HG03060 (cell line): Measurements from ENCODE around the gene SH2B3.

Experiments
- ATAC-seq: cut with Tn5 transposase; IDR thresholded peaks from one replicate; pipeline ENCODE4 v1.9.1; 2021; ENCODE audit warnings: low read depth, moderate number of reproducible peaks; ENCODE audit not compliant: unreplicated experiment

The SH2B3 gene

DNA sequence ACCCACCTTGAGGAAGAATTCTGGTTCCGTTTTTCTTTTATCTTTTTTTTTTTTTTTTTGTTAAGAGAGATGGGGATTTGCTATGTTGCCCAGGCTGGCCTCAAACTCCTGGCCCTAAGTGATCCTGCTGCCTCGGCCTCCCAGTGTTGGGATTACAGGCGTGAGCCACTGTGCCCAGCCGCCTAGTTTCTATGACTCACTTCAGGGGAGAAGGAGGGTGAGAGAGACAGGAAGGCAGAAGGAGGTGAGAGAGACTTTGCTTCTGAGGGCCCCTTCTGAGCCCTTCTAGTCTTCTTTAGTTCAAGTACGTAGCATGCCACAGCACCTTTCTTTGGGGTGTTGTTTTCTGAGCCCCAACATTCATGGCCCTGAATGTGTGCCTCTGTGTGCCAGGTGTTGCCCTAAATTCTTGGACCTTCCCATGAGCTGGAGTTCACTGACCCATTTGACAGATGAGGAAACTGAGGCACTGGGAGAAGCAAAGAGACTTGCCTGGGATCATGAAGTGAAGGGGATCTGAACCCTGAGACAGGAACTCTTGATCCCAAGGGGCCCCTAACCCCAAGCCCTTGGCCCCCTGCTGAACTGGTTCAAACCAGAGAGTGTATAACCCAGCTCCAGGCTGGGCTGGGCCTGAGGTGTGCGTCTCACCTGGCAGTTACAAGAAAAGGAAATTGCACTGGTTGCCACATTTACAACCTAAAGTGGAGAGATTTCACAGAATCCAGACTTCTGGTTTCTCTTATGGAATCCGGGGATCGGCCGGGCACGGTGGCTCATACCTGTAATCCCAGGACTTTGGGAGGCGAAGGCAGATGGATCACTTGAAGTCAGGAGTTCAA is 20.8 kb downstream of the SH2B3 start:
- ATAC-seq = no peak

DNA sequence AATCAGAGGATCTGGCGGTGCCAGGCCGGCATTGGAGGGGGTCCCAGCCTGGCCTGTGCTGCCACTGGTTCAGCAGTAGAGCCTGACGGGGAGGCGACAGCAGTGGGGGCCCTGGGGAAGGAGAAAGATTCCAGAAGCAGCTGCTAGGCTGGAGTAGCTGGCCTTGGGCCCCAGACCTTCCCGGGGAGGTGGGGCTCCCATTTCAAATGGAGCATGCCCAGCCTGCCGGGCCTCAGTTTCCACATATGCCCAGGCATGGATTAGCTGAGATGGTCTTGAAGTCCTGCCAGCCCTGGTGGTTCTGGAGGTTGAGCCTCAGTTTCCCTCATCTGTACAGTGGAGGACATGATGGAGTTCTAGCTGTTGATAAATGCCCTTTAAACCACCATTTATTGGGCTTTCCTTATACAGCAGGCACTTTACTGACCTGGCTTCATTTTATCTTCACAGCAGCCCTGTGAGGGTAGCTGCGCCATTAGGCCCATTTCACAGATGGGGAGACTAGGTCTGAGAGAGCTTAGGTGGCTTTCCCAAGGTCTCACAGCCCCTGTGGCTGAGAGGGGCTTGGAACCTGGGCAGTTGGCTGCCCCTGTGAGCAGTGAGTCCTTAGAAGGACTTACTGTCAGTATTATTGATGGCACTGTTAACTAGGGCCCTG is 21.8 kb downstream of the SH2B3 start:
- ATAC-seq = no peak

DNA sequence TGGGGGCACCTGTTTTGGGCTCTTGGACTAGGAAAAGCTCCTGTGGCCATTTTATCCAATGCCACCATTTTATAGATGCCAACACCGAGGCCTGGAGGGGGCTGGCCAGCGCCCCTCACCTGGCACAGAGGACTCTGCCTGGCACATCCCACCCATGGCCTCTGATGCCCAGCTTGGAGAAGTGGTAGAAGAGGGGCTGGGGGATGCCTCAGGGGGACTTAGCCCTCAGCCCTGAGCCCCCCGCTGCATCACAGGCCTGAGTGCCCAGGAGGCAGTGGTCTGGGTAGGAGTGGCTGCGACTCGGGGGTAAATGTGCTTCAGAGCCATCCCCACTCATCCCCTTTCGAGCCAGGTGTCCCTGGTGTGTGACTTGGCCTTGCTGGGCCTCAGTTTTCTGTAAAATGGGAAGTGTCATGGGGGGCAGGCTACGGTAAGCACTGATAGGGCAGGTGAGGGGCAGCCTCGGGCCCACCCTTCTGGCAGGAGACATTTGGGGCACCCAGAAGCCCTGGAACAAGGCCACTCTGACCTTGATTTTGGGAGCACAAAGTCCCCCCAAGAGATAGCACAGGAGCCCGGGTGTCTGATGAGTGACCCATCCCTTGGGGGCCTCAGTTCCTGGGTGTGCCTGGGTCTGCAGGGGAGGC is 22.5 kb downstream of the SH2B3 start:
- no peak for ATAC-seq

DNA sequence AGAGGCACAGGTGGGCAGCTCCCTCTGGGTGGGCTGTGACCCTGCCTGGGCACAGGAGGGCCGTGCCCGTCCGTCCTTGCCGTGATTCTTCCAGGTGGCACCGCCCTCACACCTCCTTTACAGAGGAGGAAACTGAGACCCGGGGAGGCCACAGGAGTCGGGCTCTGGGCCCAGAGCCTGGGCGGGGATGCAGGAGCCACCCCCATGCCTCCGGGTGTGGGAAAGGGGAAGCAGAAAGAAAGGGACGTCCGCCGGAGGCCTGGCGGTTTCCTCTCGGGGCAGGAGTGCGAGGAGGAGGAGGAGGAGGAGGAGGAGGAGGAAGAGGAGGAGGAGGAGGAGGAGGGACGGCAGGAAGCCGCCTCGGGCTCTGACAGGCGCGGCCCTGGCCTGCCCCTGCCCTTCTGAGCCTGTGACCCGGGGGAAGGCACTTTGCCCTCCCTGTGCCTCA is 23.0 kb downstream of the SH2B3 start:
- no peak for ATAC-seq

DNA sequence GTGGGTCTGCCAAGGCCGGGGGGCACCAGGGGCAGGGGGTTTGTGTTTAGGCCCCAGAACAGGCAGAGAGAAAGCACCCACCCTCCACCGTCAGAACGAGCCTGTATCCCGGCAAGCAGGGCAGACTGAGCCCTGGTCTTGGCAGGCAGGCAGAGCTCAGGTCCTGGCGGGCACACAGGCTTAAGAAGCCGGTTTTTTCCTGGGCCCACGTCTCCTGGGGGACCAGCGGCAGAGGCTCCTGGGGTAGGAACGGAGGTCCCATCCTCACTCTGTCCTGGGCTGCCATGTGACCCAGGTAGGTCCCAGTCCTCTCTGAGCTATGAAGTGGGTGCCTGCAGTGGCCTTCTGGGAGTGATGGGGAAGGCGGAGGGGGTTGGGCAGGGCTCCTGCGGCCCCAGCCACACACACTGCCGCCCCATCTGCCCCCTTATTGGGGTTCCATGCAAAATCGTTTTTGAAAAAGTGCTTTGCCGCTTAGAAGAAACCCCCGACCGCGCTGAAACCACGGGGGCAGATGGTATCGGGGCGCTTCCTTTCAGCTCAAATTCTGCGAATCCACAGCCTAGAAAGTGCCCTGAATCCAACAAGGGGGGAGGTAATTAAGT is 24.2 kb downstream of the SH2B3 start:
- no peak for ATAC-seq

DNA sequence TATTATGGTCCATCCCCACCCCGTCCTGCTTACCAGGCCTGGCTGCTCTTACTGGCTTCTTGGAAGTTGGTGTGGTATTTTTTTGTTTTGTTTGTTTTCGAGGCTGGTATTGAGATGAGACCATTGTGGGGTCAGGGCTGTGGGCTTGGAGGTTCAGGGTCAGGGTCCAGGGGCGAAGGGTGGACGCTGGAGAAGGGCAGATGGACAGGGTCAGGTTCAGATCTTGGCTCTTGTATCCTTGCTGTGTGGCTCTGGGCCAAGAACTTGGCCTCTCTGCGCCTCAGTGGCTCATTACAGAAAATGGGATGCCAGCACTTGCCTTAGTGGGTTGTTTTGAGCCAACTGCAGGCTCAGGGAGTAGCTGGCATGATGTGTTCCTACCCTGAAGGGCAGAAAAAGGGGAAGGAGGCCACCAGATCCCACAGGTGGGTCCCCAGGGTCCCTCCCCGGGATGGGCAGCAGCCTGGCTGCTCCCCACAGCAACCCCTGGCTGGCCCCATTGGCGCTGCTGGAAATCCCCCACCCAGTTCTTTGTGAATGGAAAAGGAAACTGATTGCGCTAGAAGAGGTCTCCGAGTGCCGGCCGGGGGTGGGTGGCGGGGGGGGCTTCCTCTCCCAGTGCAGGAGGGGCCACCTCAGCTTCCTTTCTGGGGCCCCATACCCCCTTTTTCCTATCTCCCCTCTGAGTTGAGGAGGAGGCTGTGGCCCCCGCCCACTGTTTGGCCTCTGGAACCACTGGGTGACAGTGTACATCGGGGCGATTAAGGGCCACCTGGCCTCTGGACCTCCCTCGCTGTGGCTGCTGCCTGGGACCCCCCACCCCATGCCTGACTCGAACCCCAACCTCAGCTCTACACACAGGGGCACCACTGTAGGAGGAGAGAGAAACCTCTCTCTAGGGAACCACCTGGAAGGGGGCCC is 25.0 kb downstream of the SH2B3 start:
- no peak for ATAC-seq

DNA sequence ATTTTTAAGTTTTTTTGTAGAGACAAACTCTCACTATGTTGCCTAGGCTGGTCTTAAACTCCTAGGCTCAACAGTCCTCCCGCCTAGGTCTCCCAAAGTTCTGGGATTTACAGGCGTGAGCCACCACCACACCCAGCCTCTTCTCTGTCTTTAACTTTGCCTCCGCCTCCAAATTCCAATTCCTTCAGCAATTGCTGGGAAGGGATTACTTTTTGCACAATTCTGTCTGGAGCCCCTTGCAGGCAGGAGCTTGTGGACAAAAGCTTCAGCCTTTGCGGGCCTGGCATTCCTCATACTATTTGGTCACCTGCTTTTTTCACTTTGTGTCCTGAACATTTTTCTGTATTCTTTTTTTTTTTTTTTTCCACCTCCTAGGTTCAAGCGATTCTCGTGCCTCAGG is 26.0 kb downstream of the SH2B3 start:
- no peak for ATAC-seq

DNA sequence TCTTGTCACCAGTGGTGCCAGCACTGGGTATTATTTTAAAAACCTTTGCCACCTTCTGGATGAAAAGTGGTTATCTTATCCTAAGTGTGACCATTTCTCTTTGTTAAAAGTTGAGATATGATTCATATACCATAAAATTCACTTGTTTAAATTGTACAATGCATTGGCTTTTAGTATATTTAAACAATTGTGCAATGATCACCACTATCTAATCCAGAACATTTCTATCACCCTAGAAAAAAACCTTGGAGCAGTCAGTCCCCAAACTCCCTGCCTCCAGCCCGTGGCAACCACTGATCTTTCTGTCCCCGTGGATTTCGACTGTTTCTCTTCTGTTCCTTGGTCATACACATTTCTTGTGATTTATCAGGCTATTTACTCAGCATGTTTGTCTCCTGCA is 28.3 kb downstream of the SH2B3 start:
- ATAC-seq = no peak

DNA sequence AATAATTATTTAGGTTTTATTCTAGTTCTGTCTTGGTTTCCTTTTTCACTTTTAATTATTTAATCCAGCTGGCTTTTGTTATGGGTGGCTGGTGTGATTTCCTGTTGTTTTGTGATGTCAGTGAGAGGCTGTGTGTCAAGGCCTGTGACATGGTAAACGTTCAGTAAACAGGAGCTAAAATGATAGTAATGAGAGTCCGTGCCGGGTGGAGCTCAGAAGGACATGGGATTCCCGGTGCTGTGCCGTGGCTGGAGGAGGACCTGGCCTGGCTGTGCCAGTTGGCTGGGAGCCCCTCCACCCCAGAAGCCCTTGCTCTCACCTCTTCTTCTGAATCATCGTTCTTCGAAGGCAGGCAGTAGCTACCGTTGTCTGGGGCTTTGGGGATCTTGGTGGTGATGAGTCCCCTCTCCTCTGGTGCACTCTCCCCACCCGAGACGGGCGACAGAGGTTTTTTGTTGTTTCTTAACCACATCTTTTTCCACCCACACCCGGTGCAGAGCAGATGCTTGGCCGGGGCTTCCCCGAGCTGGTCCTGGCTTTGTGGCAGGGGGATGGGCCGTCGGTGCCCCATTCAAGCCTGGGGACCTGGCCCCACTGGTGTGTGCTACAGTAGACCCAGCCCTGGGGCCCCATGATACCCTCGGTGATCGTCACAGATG is 29.1 kb downstream of the SH2B3 start:
- peak; percentile 68 for ATAC-seq

DNA sequence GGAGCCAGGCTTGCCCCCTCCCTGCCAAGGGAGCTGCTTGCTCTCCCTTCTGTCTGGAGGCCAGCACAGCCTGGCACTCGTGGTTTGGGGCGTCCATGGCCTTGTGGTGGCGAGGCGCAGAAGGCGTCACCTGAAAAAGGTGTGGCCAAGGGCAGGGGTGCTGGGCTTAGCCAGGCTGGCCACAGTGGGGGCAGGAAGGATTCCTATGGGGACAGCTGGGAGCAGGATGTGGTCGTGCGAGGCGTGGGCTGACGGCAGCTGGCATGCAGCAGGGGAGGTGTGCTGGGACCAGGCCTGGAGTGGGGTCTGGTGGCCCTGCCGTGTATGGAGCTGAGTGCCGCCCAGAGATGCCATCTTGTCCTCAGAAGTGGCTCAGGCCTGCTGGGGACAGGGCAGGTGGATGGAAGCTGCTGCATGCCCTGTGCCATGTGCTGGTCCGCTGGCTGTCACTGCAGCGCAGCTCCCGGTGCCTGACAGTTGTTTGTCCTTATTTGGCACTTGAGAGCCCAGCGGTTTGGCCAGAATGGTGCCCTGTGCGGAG is 30.0 kb downstream of the SH2B3 start:
- no peak for ATAC-seq

DNA sequence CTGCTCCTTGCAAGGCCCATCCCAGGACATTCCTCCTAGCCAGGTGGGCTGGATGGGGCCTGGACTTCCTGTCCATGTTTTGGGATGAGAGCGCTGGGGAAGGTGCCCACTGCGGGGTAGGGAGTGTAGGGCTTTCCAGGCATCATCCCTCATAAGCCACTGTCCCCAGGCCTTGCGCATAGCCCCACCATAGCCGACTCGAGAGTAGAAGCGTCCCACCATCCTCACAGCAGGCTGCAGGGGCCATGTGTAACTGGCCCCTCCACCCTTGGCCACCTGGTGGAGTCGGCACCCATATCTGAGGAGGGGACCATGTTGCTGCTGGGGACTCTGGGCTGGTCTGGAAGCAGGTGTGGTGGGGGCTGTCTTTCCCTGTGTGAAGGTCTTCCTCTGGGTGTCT is 30.5 kb downstream of the SH2B3 start:
- no peak for ATAC-seq

DNA sequence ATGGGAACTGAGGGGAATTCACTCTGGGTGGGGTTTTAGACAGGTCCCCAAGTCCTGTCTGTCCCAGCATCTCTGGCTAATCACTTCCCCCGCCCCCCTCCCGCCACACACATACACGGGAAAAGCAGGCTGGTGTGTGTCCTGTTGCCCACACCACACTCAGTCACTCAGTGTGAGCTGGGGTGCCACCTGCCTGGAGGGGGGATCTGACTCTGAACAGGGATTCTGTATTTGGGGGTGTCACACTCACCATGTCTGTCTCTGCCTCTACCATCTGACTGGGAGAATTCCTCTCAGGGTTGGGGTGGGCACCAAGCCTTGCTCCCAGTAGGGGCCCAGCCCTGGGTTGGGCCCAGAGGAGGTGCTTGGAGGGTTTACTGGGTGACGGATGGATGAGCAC is 31.1 kb downstream of the SH2B3 start:
- no peak for ATAC-seq

DNA sequence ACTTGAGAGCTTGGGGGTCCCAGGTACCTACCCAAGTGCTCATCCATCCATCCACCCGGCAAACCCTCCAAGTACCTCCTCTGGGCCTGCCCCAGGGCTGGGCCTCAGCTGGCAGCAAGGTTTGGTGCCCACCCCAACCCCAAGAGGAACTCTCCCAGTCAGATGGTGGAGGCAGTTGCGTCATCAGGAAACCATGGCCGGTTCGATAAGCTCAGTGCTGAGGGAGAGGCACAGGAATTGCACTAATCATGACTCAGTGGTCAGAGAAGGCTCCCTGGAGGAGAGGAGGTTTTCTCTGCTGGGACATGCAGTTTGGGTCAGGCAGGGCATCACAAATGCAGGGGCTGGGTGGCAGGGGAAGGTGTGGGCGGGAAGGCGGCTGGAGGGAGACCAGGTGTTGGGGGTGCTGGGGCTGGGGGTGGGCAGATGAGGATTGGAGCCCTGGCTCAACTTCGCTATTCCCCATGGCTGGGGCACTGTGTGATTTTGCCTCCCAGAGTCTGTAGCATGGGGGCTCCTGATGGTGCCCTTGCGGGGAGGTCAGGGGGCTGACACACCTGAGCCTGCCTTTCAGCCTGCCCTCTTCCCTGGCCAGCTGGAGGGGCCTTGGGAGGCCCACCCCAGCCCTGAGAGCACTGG is 32.2 kb downstream of the SH2B3 start:
- ATAC-seq = no peak

DNA sequence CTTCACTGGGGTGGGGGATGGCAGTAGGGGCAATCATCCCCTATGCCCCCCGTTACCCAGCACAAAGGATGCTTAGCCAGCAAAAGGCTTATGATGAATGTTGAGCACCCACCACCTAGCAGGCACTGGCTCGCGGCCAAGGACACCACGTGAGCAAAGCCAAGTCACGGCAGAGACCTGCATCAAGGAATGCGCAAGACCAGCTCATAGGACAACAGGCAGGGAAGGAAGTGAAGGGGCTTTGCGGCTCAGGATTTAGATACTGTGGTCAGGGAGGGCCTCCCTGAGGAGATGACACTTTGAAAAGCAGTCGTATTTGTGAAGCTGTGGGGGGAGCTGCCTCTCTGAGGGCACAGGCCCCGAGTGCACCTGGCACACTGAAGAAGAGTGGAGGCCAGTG is 32.8 kb downstream of the SH2B3 start:
- ATAC-seq = no peak

DNA sequence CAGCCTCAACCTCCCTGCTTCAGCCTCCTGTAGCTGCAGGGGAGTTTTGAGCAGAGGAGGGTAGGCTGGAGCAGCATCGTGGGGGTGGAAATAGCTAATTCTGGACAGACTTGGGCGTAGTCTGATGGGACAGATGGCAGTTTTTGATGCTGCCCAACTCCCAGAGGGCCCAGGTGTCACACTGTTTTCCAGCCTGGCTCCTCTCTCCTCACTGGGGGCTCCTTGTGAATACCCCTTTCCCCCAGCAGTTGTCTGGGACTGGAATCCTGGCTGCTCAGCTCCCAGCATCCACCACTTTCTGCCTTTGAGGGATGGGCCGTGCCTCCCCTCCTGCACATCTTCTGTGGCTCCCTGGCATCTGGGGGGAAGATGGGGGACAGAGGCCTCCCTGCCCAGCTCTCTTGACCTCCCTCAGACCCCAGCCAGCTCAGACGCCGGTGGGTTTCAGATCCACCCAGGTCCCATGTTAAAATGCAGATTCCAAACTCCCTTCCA is 34.0 kb downstream of the SH2B3 start:
- no peak for ATAC-seq

DNA sequence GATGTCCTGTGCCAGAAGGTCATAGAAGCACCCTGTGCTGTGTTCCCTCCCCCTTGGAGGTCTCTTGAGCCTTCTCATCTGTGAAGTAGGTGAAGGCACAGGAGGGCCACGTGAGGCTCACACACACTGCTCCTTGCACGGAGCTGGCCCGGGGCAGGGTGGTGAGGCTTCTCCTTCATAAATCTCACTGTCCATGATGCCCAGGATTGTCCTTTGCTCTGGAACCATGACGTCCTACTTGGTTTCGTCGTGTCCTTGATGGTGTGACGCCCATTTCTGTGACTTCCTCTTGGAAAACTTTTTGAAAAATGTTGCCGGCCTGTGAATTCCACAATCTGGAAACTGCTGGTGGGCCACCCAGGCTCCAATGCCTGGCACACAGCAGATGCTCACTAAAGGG is 34.4 kb downstream of the SH2B3 start:
- no peak for ATAC-seq

DNA sequence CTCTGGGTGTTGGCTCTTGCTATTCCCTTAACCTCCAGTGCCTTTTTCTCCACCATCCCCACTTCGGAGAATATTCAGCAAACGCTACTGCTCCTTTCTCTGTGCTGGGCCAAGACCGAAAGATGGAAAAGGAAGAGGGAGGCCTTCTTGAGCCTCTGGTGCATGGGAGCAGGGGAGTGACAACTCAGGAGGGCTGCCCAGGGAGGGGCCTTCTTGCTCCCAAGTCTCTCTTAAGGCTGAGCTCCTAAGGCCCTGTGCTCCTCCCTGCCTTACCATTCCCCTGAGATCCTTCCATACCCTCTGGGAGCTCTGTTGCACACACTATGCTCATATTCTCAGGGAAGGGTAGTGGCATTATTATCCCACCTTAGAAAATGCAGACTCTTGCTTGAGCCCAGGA is 34.9 kb downstream of the SH2B3 start:
- ATAC-seq = no peak

DNA sequence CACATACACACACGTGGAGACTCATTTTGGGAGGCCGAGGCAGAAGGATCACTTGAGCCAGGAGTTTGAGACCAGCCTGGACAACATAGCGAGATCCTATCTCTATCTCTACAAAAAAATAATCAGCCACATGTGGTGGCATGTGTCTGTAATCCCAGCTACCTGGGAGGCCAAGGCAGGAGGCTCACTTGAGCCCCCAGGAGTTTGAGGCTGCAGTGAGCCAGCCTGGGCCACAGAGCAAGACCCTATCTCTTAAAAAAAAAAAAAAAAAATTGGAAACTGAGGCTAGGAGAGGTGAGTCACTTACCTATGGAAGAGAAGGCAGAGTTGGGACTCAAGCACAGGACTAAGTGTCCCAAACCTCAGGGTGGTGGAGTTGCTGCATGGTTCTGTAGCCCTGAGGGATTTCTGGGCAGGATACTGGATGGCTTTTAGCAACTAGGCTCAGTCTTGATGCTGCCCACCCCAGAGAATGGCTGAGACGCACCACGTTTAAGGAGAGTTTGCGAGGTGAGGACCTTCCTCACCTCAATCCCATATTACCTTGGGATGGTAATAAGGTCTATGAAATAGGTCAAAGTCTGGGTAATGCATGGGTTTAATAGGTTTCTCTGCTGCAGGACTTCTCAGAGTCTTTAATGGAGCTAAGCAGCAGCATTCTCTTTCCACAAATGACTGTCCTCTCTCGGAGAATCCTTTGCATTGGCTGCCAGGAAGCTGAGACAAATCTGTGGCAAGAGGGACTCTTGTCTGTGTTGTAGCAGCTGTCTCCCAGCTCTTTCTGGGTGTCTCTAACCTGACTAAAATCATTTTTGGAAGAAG is 35.6 kb downstream of the SH2B3 start:
- no peak for ATAC-seq
